ENCODE measurements around the gene DLGAP1.

The DLGAP1 gene

DNA sequence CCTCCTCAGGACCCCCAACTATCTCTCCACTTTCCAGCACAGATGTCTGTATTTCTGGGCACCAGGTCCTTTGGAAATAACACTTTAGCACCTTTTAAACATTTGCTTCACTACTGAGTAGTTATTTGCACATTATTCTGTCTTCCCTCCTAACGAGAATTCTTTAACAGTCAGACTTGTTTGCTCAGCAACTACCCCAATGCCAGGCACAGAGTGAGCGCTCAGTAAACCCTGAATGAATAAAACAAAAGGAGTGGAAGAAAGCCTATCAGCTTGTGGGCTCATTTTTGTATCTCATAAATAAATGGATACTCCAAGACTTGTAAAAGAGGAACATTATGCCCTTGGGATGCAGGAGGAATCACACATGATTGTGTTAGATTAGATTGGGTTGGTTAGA is 554.8 kb downstream of the DLGAP1 start:
- no peaks in the 10 kb centered on the region for H3K9me3 ChIP-seq (ENCODE audit: severe bottlenecking)
- no peak for ATAC-seq (ENCODE audit: low read depth)
- no peak overlapping the region for H3K27ac ChIP-seq (ENCODE audit: poor library complexity, severe bottlenecking)
- TF ChIP-seq, protein P1, sequence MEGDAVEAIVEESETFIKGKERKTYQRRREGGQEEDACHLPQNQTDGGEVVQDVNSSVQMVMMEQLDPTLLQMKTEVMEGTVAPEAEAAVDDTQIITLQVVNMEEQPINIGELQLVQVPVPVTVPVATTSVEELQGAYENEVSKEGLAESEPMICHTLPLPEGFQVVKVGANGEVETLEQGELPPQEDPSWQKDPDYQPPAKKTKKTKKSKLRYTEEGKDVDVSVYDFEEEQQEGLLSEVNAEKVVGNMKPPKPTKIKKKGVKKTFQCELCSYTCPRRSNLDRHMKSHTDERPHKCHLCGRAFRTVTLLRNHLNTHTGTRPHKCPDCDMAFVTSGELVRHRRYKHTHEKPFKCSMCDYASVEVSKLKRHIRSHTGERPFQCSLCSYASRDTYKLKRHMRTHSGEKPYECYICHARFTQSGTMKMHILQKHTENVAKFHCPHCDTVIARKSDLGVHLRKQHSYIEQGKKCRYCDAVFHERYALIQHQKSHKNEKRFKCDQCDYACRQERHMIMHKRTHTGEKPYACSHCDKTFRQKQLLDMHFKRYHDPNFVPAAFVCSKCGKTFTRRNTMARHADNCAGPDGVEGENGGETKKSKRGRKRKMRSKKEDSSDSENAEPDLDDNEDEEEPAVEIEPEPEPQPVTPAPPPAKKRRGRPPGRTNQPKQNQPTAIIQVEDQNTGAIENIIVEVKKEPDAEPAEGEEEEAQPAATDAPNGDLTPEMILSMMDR (IDR thresholded peaks at IDR 0.05; ENCODE audit: poor library complexity, severe bottlenecking): no peak
- H3K27me3 ChIP-seq (ENCODE audit: insufficient read depth, poor library complexity, severe bottlenecking): no peaks in the 10 kb centered on the region
- H3K4me3 ChIP-seq (ENCODE audit: severe bottlenecking): no peak overlapping the region
- no peaks in the 10 kb centered on the region for H3K36me3 ChIP-seq (ENCODE audit: low read depth)
- DNase-seq (ENCODE audit: low spot score): no peak
- peaks cover 16% of the 10 kb centered on the region for H3K4me1 ChIP-seq (ENCODE audit: insufficient read depth, poor library complexity, severe bottlenecking)

DNA sequence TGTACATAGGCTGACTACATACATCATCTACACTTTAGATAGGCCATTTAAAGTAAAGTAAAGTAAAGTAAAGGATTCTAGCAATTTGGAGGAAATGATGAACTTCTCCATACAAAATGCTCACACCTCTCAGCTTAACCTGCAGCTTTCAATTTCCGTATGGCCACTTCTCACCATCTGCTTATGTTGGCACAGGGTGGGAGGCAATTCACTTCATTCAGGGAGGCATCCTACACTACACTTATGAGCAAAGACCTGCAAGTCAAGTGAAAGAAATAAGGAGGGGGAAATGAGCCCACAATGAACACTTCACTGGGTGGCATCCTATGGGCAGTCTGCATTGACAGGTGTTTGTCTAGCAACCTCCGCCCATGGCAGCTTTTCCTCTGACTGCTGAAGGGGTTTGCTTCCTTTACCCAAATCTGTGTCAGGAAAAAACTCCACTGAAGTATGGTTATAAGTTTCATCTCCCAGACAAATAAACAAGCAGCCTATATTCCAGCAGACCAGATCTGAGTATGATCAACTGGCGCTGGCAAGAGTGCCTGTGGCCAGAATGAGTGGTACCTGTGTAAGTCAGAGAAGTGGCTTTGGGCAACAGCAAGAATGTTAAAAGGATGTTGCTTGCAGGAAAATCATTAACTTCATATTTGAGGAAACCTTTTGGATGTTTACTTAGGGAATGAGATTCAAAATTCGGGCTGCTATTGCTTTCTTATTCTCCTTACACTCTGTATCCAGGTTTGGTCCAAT is 556.1 kb downstream of the DLGAP1 start:
- no peaks in the 10 kb centered on the region for H3K9me3 ChIP-seq (ENCODE audit: severe bottlenecking)
- H3K27ac ChIP-seq (ENCODE audit: poor library complexity, severe bottlenecking): no peak overlapping the region
- no peak for ATAC-seq (ENCODE audit: low read depth)
- H3K4me1 ChIP-seq (ENCODE audit: insufficient read depth, poor library complexity, severe bottlenecking): peaks cover 13% of the 10 kb centered on the region
- H3K4me3 ChIP-seq (ENCODE audit: severe bottlenecking): no peak overlapping the region
- DNase-seq (ENCODE audit: low spot score): no peak
- H3K27me3 ChIP-seq (ENCODE audit: insufficient read depth, poor library complexity, severe bottlenecking): no peaks in the 10 kb centered on the region
- TF ChIP-seq, protein P1 (IDR thresholded peaks at IDR 0.05; ENCODE audit: poor library complexity, severe bottlenecking): no peak
- no peaks in the 10 kb centered on the region for H3K36me3 ChIP-seq (ENCODE audit: low read depth)

DNA sequence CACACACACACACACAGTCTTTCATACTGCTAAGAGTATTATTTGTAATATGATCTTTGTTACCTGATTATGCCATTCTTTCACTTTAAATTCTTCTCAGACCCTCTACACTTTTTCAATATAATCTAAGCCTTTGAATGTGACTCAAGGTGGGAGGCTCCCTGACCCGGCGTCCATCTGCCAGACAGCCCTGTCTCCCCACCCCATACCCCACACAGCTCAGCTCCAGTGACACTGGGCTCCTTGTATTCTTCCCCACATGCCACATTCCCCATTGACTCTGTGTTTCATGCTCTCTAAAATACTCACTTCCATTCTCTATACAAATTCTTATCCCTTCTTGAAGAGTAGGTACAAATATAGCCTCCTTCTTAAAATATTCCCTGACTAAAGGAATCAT is 563.0 kb downstream of the DLGAP1 start:
- DNase-seq (ENCODE audit: low spot score): no peak

DNA sequence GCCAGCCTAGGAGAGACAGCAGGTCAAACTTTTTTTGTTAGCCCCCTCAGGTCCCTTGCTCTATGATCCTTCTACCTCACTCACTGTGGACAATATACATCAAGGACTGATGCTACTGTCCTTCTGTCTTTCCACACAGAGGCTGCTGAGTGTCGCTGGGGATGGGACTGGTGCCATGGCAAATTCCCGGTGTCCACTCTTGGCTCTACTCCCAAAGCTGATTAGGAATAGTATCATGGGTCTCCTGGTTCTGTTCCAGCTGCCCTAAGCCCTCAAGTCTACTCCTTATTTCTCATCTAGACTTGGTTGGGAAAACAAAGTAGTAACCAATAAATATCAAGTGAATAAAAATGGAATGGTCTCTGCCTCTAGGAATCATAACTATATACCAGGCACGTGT is 563.9 kb downstream of the DLGAP1 start:
- TF ChIP-seq, protein P1 (IDR thresholded peaks at IDR 0.05; ENCODE audit: poor library complexity, severe bottlenecking): no peak
- no peaks in the 10 kb centered on the region for H3K27me3 ChIP-seq (ENCODE audit: insufficient read depth, poor library complexity, severe bottlenecking)
- no peak overlapping the region for H3K4me3 ChIP-seq (ENCODE audit: severe bottlenecking)
- ATAC-seq (ENCODE audit: low read depth) (no peak), DNase-seq (ENCODE audit: low spot score) (no peak)
- no peaks in the 10 kb centered on the region for H3K36me3 ChIP-seq (ENCODE audit: low read depth)
- no peak overlapping the region for H3K27ac ChIP-seq (ENCODE audit: poor library complexity, severe bottlenecking)
- H3K9me3 ChIP-seq (ENCODE audit: severe bottlenecking): no peaks in the 10 kb centered on the region
- H3K4me1 ChIP-seq (ENCODE audit: insufficient read depth, poor library complexity, severe bottlenecking): peaks cover 6% of the 10 kb centered on the region

More for the DNA sequence above, 563.0 kb downstream of the DLGAP1 start:
- H3K36me3 ChIP-seq (ENCODE audit: low read depth): no peaks in the 10 kb centered on the region
- no peak overlapping the region for H3K4me3 ChIP-seq (ENCODE audit: severe bottlenecking)
- no peak overlapping the region for H3K27ac ChIP-seq (ENCODE audit: poor library complexity, severe bottlenecking)
- H3K4me1 ChIP-seq (ENCODE audit: insufficient read depth, poor library complexity, severe bottlenecking): peaks cover 6% of the 10 kb centered on the region
- H3K27me3 ChIP-seq (ENCODE audit: insufficient read depth, poor library complexity, severe bottlenecking): no peaks in the 10 kb centered on the region
- TF ChIP-seq, protein P1 (IDR thresholded peaks at IDR 0.05; ENCODE audit: poor library complexity, severe bottlenecking): no peak
- ATAC-seq (ENCODE audit: low read depth): no peak
- no peaks in the 10 kb centered on the region for H3K9me3 ChIP-seq (ENCODE audit: severe bottlenecking)

DNA sequence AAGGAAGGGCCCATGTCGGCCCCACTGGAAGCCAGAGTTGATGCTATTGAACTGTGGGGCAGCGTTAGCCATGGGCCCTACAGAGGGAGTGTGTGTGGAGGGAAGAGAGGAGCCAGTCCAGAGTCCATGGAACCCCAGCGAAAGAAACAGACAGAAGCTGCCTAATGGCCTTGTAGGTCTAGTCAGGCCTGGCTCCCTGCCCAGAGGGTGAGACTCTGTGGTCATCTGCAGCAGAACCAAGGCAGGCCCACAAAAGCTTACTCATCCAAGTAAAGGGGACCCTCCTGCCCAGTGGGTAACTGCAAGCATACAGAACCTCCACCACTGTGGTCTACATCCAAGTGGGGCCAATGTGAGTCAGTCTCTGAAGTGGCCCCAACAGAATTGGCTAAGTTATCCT is 565.3 kb downstream of the DLGAP1 start:
- H3K27ac ChIP-seq (ENCODE audit: poor library complexity, severe bottlenecking): no peak overlapping the region
- no peaks in the 10 kb centered on the region; the same call in 1 of the 2 replicates for H3K36me3 ChIP-seq (ENCODE audit: low read depth)
- H3K9me3 ChIP-seq (ENCODE audit: severe bottlenecking): no peaks in the 10 kb centered on the region
- peak; percentile 31; the same call in 2 of the 3 replicates for ATAC-seq (ENCODE audit: low read depth)
- H3K27me3 ChIP-seq (ENCODE audit: insufficient read depth, poor library complexity, severe bottlenecking): no peaks in the 10 kb centered on the region
- TF ChIP-seq, protein P1 (IDR thresholded peaks at IDR 0.05; ENCODE audit: poor library complexity, severe bottlenecking): no peak
- H3K4me1 ChIP-seq (ENCODE audit: insufficient read depth, poor library complexity, severe bottlenecking): peaks cover 6% of the 10 kb centered on the region
- H3K4me3 ChIP-seq (ENCODE audit: severe bottlenecking): no peak overlapping the region
- DNase-seq (ENCODE audit: low spot score): no peak

Data from RWPE2 (cell line).